GM21423 (cell line): ENCODE measurements around the gene SNAP25.

Experiments
- ATAC-seq: cut with Tn5 transposase; IDR thresholded peaks from one replicate; pipeline ENCODE4 v1.9.1; 2021; ENCODE audit warnings: mild to moderate bottlenecking, moderate library complexity; ENCODE audit not compliant: unreplicated experiment

The SNAP25 gene

GRCh38 chr20:10261702-10262101 is 43.1 kb downstream of the SNAP25 start:
- ATAC-seq = no peak

- no peak for ATAC-seq
Measured at GRCh38 chr20:10263385-10264165, 44.9 kb downstream of the SNAP25 start.

GRCh38 chr20:10264166-10264558 is 45.5 kb downstream of the SNAP25 start:
- no peak for ATAC-seq

- ATAC-seq = no peak
Measured at GRCh38 chr20:10268636-10269035, 50.0 kb downstream of the SNAP25 start.

- ATAC-seq = no peak
Measured at GRCh38 chr20:10270630-10271029, 52.0 kb downstream of the SNAP25 start.

- ATAC-seq = no peak
Measured at GRCh38 chr20:10271494-10272219, 53.0 kb downstream of the SNAP25 start.

GRCh38 chr20:10276878-10277580 is 58.4 kb downstream of the SNAP25 start:
- ATAC-seq = no peak

GRCh38 chr20:10277616-10278015 is 59.0 kb downstream of the SNAP25 start:
- no peak for ATAC-seq

GRCh38 chr20:10278412-10278811 is 59.8 kb downstream of the SNAP25 start:
- ATAC-seq = no peak

GRCh38 chr20:10280018-10280908 is 61.6 kb downstream of the SNAP25 start:
- ATAC-seq = no peak

GRCh38 chr20:10281911-10282310 is 63.3 kb downstream of the SNAP25 start:
- ATAC-seq = no peak

- ATAC-seq = no peak
Measured at GRCh38 chr20:10282979-10283456, 64.4 kb downstream of the SNAP25 start.

- ATAC-seq = no peak
Measured at GRCh38 chr20:10286356-10286755, 67.7 kb downstream of the SNAP25 start.

- ATAC-seq = no peak
Measured at GRCh38 chr20:10288421-10288820, 69.8 kb downstream of the SNAP25 start.

GRCh38 chr20:10288954-10289646 is 70.5 kb downstream of the SNAP25 start:
- no peak for ATAC-seq

GRCh38 chr20:10291568-10292248 is 73.1 kb downstream of the SNAP25 start:
- ATAC-seq = no peak

- ATAC-seq = no peak
Measured at GRCh38 chr20:10297223-10297622, 78.6 kb downstream of the SNAP25 start.

- no peak for ATAC-seq
Measured at GRCh38 chr20:10297684-10298240, 79.1 kb downstream of the SNAP25 start.
